ENCODE data around the gene DCHS1.

The DCHS1 gene

GRCh38 chr11:6587360-6587953, 68.2 kb downstream of the DCHS1 start:
- no peak for DNase-seq

- DNase-seq, result no peak
Measured at GRCh38 chr11:6586434-6587359, 68.9 kb downstream of the DCHS1 start.

GRCh38 chr11:6584528-6584927, 71.1 kb downstream of the DCHS1 start:
- no peak for DNase-seq

GRCh38 chr11:6583584-6583983, 72.0 kb downstream of the DCHS1 start:
- no peak for DNase-seq

DNA sequence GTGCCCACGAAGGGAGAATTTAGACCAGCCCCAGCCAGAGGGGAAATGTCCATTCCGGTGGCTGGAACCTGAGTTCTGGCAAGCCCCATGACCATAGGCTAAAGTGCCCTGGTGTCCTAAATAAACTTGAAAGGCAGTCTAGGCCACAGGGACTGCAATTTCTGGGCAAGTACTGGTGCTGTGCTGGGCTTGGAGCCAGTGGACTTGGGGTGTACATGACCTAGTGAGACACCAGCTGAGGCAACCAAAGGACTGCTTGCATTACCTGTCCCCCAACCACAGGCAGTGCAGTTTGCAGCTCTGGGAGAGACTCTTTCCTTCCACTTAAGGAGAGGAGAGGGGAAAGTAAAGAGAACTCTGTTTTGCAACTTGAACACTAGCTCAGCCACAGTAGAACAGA, 75.9 kb downstream of the DCHS1 start:
- no peak for DNase-seq

DNA sequence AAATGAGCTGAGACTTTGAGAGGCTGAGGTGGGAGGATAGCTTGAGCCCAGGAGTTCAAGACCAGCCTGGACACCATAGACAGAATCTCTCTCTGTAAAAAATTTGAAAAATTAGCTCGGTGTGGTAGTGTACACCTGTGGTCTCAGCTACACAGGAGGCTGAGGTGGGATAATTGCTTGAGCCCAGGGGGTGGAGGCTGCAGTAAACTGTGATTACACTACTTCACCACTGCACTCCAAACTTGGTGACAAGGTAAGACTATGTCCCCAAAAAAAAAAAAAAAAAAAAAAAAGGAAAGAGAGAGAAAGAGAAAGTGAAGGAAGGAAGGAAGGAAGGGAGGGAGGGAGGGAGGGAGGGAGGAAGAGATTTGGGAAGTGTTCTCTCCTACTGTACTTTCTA, 77.5 kb downstream of the DCHS1 start:
- DNase-seq, result no peak

DNA sequence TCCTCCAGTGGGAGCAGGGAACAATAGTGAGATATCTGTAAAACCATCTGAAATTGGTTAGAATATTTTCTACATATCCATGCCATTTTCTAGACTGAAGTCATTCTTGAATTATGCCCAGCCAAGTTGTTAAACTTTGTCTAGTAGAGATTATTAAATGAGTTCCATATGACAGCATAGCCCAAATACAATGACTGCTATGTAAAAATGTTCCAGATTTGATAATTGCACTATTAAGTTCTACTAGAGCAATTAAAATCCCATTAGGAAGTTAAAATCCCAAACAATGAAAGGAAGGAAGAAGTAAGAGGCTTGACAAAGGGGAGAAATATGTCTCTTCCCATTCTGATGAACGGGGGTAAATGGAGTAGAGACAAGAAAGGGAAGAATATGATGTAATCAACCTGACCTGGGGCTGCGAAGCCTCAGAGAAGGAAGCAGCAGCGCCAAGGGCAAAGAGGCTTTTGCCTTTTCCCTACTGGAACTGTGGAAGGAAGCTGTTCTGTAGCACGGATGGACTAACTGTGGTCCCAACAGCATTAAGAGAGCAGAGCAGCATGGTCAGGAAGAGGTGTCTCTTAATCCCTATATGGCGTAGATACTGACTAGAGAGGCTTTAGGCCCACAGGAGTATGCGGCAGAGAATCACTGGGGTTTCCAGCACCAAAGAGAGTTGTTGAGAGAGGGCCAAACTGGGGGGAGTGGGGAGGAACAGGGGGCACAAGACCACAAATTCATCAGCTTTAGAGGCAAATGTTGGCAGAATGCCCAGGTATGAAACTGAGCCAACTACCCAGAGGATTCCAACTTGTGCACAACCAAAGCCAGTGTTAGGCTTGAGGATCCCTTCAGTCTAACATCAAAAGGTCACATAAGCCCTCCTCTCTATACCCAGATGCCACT, 78.9 kb downstream of the DCHS1 start:
- no peak for DNase-seq

- no peak for DNase-seq
Measured at GRCh38 chr11:6574816-6575715, 80.5 kb downstream of the DCHS1 start.

DNA sequence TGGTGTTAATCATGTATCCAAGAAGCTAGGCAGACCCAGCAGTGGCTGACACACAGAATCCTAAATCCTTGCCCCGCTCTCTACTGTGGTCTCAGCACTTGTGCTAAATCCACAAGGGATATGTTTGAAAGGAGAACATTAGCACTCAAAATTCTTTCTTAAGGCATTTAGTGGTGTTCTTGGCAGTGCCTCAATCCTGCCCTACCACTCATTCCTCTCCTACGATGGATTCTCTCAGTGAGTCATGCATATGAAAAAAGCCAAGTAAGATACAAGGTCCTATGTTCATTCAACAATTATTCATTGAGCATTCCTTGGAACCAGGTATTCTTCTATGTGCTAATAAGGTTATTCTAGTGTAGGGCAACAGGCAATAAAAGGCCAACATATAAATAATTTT, 83.4 kb downstream of the DCHS1 start:
- no peak for DNase-seq

GRCh38 chr11:6571434-6572008, 84.1 kb downstream of the DCHS1 start:
- DNase-seq, result no peak

Data from stimulated activated CD4-positive, alpha-beta T cell treated with anti-CD3 and anti-CD28 coated beads, Interleukin-2, amount 100 ng/mL, for 48 hours (primary cell).